Raji (cell line): Measurements from ENCODE around the gene ITGB6.

ENCODE experiments used
- POLR2A ChIP-seq: IDR thresholded peaks from 2 replicates; pipeline ENCODE4 v1.6.1; 2011; ENCODE audit warnings: low read depth, low read length, control low read depth; ENCODE audit not compliant: insufficient read depth

Gene ITGB6

DNA sequence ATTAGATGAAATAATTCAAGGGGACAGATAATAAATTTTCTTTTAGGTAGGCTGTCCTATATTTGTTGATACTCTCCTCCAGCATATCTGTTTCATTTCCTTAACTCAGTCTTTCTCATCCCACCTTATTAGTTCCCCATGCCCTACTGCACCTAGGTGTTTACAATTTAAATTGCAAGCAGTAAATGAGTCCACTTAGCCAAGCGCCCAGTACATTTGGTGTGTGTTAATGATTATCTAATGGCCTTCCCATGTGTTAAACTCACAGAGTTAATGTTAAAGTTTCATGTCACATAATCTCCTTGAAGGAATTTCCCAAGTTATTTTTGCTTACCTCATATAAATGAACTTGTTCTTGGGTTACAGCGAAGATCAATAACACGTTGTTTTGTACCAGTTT lies 31.2 kb downstream of the ITGB6 start:
- no peak for TF ChIP-seq POLR2A

GRCh38 chr2:160167089-160167740 lies 32.9 kb downstream of the ITGB6 start:
- TF ChIP-seq POLR2A = no peak

DNA sequence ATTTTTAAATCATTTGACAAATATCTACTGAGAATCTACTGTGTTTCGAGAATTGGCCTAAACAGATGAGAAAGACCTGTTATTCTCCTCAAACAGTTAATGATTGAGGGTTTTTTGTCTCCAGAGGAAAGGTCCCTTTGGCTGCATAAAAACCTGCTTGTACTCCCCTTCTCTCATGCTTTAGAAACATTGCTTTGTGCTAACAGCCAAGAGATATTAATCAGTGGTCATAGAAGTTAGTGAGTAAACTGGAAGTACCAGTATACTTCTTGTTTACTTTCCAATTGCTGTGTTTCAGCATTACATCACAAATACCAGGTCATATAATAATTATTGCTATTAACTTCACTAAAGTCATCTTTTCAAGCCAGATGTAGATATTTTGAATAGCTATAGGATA lies 34.1 kb downstream of the ITGB6 start:
- no peak for TF ChIP-seq POLR2A

- no peak for TF ChIP-seq POLR2A
Measured at GRCh38 chr2:160165081-160165480, 35.0 kb downstream of the ITGB6 start.

DNA sequence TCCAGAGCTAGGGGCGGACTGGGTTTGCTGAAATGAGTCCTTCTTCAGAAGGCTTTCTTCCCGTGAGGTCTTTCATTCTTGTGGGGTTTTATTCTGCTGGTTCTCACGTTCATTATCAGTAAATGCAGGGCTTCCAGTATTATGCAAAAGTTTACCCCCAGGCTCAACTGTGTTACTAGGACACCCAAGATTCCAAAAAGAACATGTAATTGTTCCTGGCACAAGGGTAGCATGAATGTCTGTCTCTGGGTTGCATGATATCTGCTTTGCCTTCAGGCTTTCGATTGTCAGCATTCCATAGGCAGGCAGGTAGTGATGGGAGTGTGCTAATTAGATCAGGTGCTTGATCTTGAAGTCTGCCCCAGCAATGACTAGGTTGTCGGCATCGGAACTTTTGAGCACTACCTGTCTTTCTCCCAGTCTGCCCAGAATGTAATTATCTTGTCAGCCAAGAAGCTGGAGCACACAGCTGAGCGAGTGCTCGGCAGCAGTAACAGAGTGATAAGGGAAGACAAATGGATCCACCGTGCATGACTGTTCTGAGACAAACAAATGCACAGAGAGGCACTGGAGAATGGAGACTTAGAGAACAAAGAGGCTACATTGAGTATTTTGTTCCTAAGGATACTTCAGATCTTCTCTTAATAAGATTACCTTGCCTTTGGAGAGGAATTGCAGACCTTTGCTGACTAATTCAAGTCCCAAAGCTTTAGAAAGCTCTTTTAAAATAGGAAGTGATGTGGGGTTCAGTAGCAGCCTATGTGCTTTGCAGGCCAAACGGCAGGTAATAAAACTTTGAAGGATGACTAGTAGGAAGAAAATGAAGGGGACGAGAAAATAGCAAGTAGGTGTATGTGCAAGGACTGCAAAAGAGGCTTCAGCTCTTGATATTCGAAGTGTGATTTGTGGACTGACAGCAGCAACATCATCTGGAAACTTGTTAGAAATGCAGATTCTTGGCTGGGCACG lies 41.9 kb downstream of the ITGB6 start:
- no peak for TF ChIP-seq POLR2A

DNA sequence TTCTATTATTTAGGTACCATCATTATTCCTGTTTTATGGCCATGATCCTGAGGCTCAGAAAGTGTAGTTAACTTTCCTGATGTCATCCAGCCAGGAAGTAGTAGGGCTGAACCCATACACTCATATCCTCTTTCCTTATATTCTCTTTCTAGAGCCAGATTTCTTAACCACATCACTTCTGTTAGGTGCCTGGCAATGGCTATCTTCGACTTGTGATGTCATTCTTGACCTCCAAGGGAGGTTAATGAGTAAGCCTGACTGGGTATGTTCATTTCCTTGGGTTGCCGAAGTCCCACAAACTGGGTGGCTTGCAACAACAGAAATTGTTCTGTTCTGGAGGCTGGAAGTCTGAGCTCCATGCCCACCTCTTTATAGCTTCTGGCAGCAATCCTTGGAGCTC lies 43.4 kb downstream of the ITGB6 start:
- no peak for TF ChIP-seq POLR2A

- TF ChIP-seq POLR2A = no peak
Measured at GRCh38 chr2:160156100-160156499, 44.0 kb downstream of the ITGB6 start.

- no peak for TF ChIP-seq POLR2A
Measured at GRCh38 chr2:160145471-160145870, 54.6 kb downstream of the ITGB6 start.

DNA sequence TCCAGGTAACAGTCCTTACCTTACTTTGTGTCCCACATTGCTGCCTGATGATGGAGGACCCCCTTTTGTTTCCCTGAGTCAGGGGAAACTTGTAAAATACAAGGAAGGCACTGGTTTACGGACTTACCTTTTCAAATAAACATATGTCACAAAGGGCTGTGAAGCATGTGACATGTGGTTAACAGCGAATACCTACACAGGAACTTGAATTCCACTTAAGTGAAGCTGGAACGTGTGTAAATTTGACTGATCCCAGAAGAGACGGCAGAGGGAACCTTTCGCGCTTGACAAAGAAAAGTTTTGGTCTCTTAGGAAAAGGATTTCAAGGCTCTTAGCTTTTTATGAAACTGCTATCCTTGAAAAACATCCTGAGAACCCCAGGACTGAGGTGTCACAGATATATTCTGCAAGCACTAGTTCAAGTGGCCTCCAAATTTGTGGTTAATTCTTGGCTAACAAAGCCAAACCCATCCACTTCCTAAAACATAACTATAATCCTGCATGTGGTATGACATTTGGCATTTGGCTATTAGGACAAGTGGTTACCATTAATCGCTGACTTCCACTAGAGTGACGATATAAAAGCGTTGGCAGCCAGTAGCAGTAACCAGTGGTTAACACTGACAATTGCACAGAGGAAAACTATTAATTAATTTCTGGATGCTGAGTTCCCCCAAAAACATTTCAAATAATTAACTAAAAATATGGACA lies 55.6 kb downstream of the ITGB6 start:
- TF ChIP-seq POLR2A = no peak

DNA sequence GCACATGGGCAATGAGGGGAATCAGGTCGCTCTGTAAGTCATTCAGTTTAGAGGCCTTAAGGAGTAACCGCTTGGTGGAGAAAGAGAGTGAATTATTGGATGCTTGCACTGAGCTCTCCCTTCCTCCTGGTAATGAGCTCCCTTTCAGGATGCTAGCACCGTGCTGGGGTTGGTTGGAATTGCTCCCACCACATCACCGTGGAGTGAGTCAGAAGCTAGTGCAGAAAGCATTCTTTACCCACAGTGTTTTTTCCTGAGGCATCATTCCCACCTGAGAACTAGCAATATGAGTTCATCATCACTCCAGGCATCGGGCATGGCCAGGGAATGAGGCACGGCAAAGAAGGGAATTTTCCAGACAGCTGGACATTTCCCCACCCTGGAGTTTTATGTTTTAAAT lies 57.6 kb downstream of the ITGB6 start:
- TF ChIP-seq POLR2A = no peak

GRCh38 chr2:160141912-160142311 lies 58.2 kb downstream of the ITGB6 start:
- TF ChIP-seq POLR2A = no peak

DNA sequence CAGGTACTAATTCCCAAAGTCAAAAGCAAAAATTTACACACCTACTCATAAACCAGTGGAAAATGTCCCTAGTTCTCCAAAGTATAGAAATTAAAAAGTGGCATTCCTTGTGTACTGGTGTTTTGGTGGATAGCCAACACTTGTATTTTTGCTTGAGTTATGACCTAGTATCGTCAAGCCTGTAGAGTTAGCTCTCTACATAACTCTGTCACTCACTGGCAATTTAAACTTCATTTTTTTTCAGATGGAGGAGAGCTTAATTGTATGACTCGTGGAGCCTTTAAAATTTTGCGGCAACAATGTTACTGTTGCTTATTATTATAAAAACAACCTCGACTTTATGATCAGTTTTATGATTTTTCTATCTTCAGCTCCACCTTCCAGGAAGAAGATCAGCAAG lies 58.7 kb downstream of the ITGB6 start:
- TF ChIP-seq POLR2A = no peak

- TF ChIP-seq POLR2A = no peak
Measured at GRCh38 chr2:160140471-160140870, 59.6 kb downstream of the ITGB6 start.

GRCh38 chr2:160139991-160140390 lies 60.1 kb downstream of the ITGB6 start:
- no peak for TF ChIP-seq POLR2A

GRCh38 chr2:160139350-160139749 lies 60.7 kb downstream of the ITGB6 start:
- no peak for TF ChIP-seq POLR2A

DNA sequence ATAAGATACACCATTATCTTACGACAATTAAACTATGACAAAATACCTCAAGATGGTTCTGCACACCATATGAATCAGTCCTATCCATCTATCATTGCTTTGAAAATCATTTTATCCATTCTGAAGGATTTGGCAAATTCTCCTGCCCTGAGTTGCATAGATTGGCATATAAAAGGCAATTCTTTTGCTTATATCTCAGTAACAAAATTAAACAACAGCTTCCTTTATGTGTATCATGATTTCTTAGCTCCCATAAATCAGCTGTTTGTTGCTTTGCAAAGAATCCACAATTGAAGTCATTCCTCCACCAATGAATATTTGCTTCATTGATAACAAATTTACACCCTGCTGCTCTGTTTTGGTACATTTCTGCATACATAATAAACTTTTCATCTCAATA lies 61.7 kb downstream of the ITGB6 start:
- no peak for TF ChIP-seq POLR2A

DNA sequence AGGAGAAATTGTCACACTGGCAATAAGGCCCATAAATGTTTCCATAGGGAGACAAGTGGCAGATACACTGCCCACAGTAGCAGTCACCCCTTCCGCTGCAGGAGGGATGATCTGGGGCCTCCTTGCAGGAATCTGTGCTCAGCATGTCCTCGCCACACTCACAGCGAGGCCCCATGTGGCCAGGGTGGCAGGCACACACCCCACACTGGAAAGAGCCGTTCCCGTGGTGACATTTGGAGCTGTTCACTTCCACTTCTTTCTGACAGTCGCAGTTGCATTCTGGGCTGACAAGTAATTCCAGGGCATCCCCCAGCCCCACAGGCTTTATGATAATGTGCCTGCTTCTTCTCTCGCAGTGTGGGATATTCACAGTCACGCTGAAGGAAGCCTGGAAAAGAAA lies 62.6 kb downstream of the ITGB6 start:
- no peak for TF ChIP-seq POLR2A
